Measurements from ENCODE around the gene ILKAP. TPM values are rescaled to one million over a fixed set of nuclear protein-coding genes. Genes with fewer than 3 reads are reported as not detected.

The ILKAP gene
- total RNA-seq, 4 donors from 2014 or later: 18.5 to 45.5 (median 35.1) TPM

DNA sequence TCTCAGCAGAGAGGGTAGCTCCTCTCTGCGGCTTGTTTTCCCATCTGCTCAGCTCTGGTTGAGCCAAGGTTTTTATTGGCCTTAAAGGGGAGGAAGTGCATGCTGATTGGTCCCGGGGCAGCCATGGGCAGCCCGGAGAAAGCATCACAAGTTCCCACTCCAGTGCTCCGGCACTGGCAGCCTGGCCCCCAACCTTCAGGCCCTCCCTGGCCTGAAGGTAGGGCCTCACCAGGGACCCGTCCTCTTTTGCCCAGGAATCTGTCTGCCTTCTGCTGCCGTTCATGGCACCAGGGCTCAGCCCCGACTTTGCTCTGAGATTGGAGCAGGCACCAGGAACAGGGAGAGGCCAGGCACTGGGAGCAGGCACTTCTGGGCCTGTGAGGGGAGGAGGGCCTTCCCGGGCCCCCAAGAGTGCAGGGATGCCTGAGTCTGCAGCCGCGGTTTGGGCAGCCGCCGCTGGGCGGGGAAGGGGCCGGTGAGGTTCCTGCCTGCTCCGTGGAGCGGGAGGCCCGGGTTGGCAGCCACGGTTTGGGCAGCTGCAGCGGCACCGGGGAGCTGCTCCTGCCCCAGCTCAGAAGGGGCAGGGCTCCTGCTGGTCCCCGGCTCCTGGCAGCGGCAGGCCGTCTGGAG, 17.5 kb upstream of the ILKAP start:
- Histone ChIP-seq H3K4me1 (peaks cover 0 to 9% (median 5%) of the 10 kb centered on the region in 3 donors), H3K9me3 (no peaks in the 10 kb centered on the region), H3K27ac (peak overlapping the region in 2 of 4 donors; percentile 49 to 50), H3K36me3 (peaks cover 0 to 7% of the 10 kb centered on the region in 2 donors), H3K27me3 (peaks cover 1% of the 10 kb centered on the region), H3K4me3 (peak overlapping the region in 1 of 2 donors; percentile 16)
- peak; percentile 61 for ATAC-seq
- no CpG with 5 or more reads among the region's 23 CpGs for WGBS, 2 donors (ENCODE audit: low coverage in 1 of 2)
- no peak for TF ChIP-seq POLR2A (IDR thresholded peaks at IDR 0.05)
- no peak for TF ChIP-seq EP300 (IDR thresholded peaks at IDR 0.05)
- no peak for TF ChIP-seq POLR2AphosphoS5 (IDR thresholded peaks at IDR 0.05)
- TF ChIP-seq, protein P1, sequence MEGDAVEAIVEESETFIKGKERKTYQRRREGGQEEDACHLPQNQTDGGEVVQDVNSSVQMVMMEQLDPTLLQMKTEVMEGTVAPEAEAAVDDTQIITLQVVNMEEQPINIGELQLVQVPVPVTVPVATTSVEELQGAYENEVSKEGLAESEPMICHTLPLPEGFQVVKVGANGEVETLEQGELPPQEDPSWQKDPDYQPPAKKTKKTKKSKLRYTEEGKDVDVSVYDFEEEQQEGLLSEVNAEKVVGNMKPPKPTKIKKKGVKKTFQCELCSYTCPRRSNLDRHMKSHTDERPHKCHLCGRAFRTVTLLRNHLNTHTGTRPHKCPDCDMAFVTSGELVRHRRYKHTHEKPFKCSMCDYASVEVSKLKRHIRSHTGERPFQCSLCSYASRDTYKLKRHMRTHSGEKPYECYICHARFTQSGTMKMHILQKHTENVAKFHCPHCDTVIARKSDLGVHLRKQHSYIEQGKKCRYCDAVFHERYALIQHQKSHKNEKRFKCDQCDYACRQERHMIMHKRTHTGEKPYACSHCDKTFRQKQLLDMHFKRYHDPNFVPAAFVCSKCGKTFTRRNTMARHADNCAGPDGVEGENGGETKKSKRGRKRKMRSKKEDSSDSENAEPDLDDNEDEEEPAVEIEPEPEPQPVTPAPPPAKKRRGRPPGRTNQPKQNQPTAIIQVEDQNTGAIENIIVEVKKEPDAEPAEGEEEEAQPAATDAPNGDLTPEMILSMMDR (IDR thresholded peaks at IDR 0.05): no peak

DNA sequence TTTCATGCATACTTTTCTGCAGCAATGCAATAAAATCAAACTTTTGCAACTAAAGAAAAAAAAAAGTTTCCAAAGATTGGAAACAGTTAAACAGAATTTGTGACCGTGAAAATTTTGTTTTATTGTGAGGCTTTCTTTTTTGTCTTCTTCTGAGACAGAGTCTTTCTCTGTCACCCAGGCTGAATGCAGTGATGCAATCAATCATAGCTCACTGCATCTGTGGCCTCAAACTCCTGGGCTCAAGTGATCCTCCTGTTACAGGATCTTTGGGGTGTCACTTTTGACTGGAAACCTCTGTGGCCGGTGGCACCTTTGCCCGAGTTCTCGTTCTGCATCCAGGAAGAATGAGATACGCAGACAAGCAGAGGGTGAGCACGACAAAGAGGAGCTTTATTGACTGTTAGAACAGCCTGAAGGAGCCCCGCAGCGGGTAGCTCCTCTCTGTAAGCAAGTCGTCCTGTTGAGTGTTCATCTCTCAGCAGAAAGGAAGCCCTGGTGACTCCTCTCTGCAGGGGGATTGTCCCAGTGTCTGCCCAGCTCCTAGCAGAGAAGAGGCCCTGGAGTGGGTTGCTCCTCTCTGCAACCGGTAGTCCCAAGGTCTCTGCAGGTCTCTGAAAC, 16.9 kb upstream of the ILKAP start:
- no peak for ATAC-seq
- WGBS, 2 donors (ENCODE audit: low coverage in 1 of 2): 60 to 77% methylated on average over 2 to 3 of the region's 10 CpGs
- Histone ChIP-seq H3K4me1 (peaks cover 0 to 3% (median 0%) of the 10 kb centered on the region in 3 donors), H3K27ac (peak overlapping the region in 1 of 4 donors; percentile 49), H3K4me3 (peak overlapping the region in 1 of 2 donors; percentile 16), H3K9me3 (no peaks in the 10 kb centered on the region), H3K27me3 (peaks cover 6% of the 10 kb centered on the region), H3K36me3 (peaks cover 0 to 7% of the 10 kb centered on the region in 2 donors)
- TF ChIP-seq, protein P1 (IDR thresholded peaks at IDR 0.05): no peak
- TF ChIP-seq EP300 (IDR thresholded peaks at IDR 0.05): no peak
- TF ChIP-seq POLR2AphosphoS5 (IDR thresholded peaks at IDR 0.05): no peak
- no peak for TF ChIP-seq POLR2A (IDR thresholded peaks at IDR 0.05)

DNA sequence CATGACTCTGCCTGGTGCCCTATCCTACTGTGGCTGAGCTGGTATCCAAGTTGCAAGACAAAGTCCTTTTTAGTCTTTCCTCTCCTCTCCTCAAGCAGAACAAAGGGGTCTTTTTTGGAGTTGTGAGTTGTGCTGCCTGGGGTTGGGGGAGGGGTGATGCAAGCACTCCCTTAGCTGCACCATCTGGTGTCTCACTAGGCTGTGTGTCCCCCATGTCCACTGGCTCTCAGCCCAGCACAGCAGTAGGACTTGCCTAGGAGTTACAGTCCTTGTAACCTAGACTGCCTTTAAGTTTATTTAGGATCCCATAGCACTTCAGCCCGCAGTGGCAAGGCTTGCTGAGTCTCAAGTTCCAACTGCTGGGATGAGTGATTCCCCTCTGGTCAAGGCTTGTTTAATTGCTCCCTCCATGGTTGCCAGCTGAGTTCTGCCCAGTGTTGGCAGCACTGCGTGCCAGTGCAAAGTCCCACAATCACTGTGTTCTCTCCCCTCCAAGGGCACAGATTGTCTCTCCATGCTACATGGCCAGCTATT, 13.2 kb upstream of the ILKAP start:
- Histone ChIP-seq H3K4me3 (no peak overlapping the region), H3K36me3 (no peaks in the 10 kb centered on the region), H3K9me3 (no peaks in the 10 kb centered on the region), H3K27ac (no peak overlapping the region), H3K27me3 (peaks cover 6% of the 10 kb centered on the region), H3K4me1 (no peaks in the 10 kb centered on the region)
- TF ChIP-seq, protein P1 (IDR thresholded peaks at IDR 0.05): no peak
- TF ChIP-seq EP300 (IDR thresholded peaks at IDR 0.05) (no peak), POLR2AphosphoS5 (IDR thresholded peaks at IDR 0.05) (no peak), POLR2A (IDR thresholded peaks at IDR 0.05) (no peak)
- no peak for ATAC-seq
- WGBS, 2 donors (ENCODE audit: low coverage in 1 of 2): 88 to 100% methylated on average over 1 of the region's 2 CpGs

DNA sequence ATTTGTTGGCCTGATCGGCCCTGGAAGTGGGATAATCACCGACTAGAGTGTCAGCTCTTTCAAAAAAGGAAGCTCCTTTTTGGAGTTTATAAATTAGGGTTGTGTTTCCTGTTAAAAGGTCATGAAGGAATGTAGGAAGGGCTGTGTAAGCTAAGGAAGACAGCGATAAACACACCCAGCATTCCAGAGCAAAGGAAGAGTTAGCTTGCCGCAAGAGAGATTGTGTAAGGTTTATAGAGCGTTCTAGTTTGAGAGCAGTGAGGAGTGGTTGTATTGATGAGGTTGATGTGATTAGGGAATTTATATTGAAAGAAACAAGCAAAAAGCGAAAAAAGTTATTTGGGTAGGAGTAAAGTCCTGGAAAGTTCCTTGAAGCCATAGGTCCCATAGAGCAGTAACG, 3.5 kb upstream of the ILKAP start:
- 64 to 72% methylated on average over 6 to 7 of the region's 7 CpGs for WGBS, 2 donors (ENCODE audit: low coverage in 1 of 2)
- Histone ChIP-seq H3K9me3 (no peaks in the 10 kb centered on the region), H3K4me1 (peaks cover 0 to 12% (median 6%) of the 10 kb centered on the region in 3 donors), H3K27ac (no peak overlapping the region), H3K36me3 (no peaks in the 10 kb centered on the region), H3K27me3 (no peaks in the 10 kb centered on the region), H3K4me3 (no peak overlapping the region)
- ATAC-seq: no peak
- TF ChIP-seq POLR2A (IDR thresholded peaks at IDR 0.05) (no peak), EP300 (IDR thresholded peaks at IDR 0.05) (no peak)

DNA sequence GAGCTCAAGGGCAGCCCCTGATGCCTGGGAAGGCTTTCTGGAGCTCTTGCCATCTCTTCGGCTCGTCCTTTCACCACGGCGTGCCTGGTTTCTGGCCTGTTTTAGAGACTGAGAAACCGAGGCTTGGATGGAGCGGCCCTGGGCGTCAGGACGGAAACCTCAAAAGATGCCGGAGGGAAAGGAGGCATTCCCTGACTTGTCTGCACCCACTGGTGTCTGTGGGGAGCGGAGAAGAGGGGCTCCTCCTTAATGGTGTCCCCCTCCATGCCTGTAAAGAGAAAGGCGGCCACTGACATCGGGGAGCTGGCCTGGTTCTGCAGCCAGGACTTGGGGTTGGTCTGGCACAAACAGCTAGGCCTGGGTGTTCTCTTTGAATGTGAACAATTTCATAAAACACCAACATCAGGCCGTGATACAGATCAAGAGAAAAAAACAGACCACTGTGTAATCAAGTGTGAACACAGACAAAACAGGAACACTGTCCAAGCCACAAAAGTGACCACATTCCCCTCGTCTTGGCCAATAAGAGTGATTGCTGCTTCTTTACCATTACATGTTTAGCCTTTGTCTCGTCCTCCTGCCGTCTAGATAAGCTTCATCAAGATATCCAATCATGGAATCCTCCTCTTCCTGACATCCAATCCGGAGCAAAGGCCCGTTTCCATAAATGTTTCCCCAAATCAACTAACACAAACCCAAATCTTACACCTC, 633 bp upstream of the ILKAP start:
- Histone ChIP-seq H3K27ac (peak overlapping the region; percentile 75 to 98 (median 95)), H3K27me3 (no peaks in the 10 kb centered on the region), H3K36me3 (no peaks in the 10 kb centered on the region), H3K4me1 (peaks cover 4 to 41% (median 15%) of the 10 kb centered on the region in 3 donors), H3K4me3 (peak overlapping the region; percentile 29 to 82), H3K9me3 (no peaks in the 10 kb centered on the region)
- ATAC-seq: peak; percentile 19
- TF ChIP-seq POLR2A (IDR thresholded peaks at IDR 0.05) (no peak), POLR2AphosphoS5 (IDR thresholded peaks at IDR 0.05) (no peak), EP300 (IDR thresholded peaks at IDR 0.05) (no peak)
- TF ChIP-seq, protein P1 (IDR thresholded peaks at IDR 0.05): no peak
- 76 to 78% methylated on average over 6 of the region's 18 CpGs for WGBS, 2 donors (ENCODE audit: low coverage in 1 of 2)

Data from gastroesophageal sphincter (tissue), 4 donors.